ENCODE results near the gene DCDC1. TPM values are rescaled to one million over a fixed set of nuclear protein-coding genes. Genes with fewer than 3 reads are reported as not detected.

DCDC1 gene
- total RNA-seq, 1 experiment from 2014 or later, result 1.5 TPM

- TF ChIP-seq CTCF (IDR thresholded peaks at IDR 0.05 in 2 of 3, conservative IDR thresholded peaks at IDR 0.05 in 1 of 3; ENCODE audit: borderline replicate concordance in 1 of 3, insufficient read depth in 1 of 3, low read depth in 2 of 3, low read length in 2 of 3) (no peak), EZH2phosphoT487 (IDR thresholded peaks at IDR 0.05; ENCODE audit: borderline replicate concordance) (no peak), ZNF274 (IDR thresholded peaks at IDR 0.05; ENCODE audit: low read depth, low read length) (no peak), SP1 (IDR thresholded peaks at IDR 0.05; ENCODE audit: low read depth) (no peak)
Observed at GRCh38 chr11:31417816-31418215, 48.3 kb upstream of the DCDC1 start (continued).

GRCh38 chr11:31417357-31417756 is 47.8 kb upstream of the DCDC1 start:
- Histone ChIP-seq H3K9me2 (ENCODE audit: insufficient read depth) (no peaks in the 10 kb centered on the region), H3K36me3 (ENCODE audit: control insufficient read depth in 1 of 2, insufficient read depth in 2 of 2, low read length in 2 of 2) (no peaks in the 10 kb centered on the region), H3K27me3 (ENCODE audit: insufficient read depth, low read length) (no peaks in the 10 kb centered on the region), H3K9ac (ENCODE audit: low read length) (no peak overlapping the region), H3K4me2 (ENCODE audit: low read length) (no peak overlapping the region), H3K9me3 (ENCODE audit: control insufficient read depth in 1 of 2, insufficient read depth in 1 of 2, low read depth in 1 of 2, low read length in 2 of 2) (no peaks in the 10 kb centered on the region), H4K20me1 (ENCODE audit: insufficient read depth) (no peaks in the 10 kb centered on the region), H2AFZ (ENCODE audit: low read depth, low read length, poor library complexity, severe bottlenecking) (no peak overlapping the region), H3K79me2 (ENCODE audit: insufficient read depth, low read length) (no peaks in the 10 kb centered on the region), H3K4me3 (replicated peaks in 1 of 2; ENCODE audit: low read depth in 1 of 2, low read length in 2 of 2) (no peak overlapping the region), H3K4me1 (ENCODE audit: control insufficient read depth in 1 of 2, insufficient read depth in 2 of 2, low read length in 2 of 2) (no peaks in the 10 kb centered on the region), H3K27ac (ENCODE audit: low read depth, low read length) (no peak overlapping the region)
- intact Hi-C loops (cut with micrococcal nuclease), result loop anchor here (10.0 kb wide), 1 partner anchor 57 kb away; no protein-coding TSS in a partner anchor
- ATAC-seq (no peak), DNase-seq (ENCODE audit: low read depth, low spot score) (no peak)
- CTCF ChIA-PET, result interaction anchor here (0.6 kb wide), 1 partner anchor 210 kb away, joined by 3 read pairs; no protein-coding TSS in a partner anchor
- RAD21 ChIA-PET (ENCODE audit: low non-redundant PET in 1 of 2, low total read pairs in 2 of 2, uncharacterized antibody in 2 of 2, unreplicated experiment in 2 of 2), result no interaction called here
- POLR2A ChIA-PET, result no interaction called here
- no TSS peak for BruUV-seq (replicated peaks)
- TF ChIP-seq ATF3 (IDR thresholded peaks at IDR 0.05) (no peak), POLR2AphosphoS5 (IDR thresholded peaks at IDR 0.05; ENCODE audit: low read depth, low read length) (no peak), SIN3A (IDR thresholded peaks at IDR 0.05; ENCODE audit: low read depth) (no peak), REST (IDR thresholded peaks at IDR 0.05; ENCODE audit: low read depth) (no peak), SRF (IDR thresholded peaks at IDR 0.05; ENCODE audit: low read depth) (no peak), RAD21 (IDR thresholded peaks at IDR 0.05; ENCODE audit: low read depth) (no peak), ELF1 (IDR thresholded peaks at IDR 0.05; ENCODE audit: borderline replicate concordance, low read depth) (no peak), ZBTB33 (IDR thresholded peaks at IDR 0.05; ENCODE audit: extremely low read depth, insufficient replicate concordance, low read length) (no peak), POLR2A (IDR thresholded peaks at IDR 0.05; ENCODE audit: borderline replicate concordance, extremely low read depth, insufficient read depth, insufficient read length) (no peak), JUND (IDR thresholded peaks at IDR 0.05) (no peak), ZFX (IDR thresholded peaks at IDR 0.05) (no peak), TCF7L2 (IDR thresholded peaks at IDR 0.05; ENCODE audit: borderline replicate concordance, extremely low read depth, insufficient read depth, insufficient read length) (no peak), EZH2 (IDR thresholded peaks at IDR 0.05) (no peak)

All from HCT116 (cell line).